NOMO-1 treated with DMSO at 0.1 percent for 48 hours (cell line): Measurements from ENCODE around the gene SPCS2.
"Not testable (repeated sequence)": the region's sequence is repeated elsewhere in the genome, so short reads cannot be mapped to it uniquely, and the experiment has no call there.

Experiments used
- DNase-seq: peaks from one replicate; lab custom pipeline; 2025; ENCODE audit not compliant: unreplicated experiment; lab: John Stamatoyannopoulos, UW

Gene SPCS2

DNA sequence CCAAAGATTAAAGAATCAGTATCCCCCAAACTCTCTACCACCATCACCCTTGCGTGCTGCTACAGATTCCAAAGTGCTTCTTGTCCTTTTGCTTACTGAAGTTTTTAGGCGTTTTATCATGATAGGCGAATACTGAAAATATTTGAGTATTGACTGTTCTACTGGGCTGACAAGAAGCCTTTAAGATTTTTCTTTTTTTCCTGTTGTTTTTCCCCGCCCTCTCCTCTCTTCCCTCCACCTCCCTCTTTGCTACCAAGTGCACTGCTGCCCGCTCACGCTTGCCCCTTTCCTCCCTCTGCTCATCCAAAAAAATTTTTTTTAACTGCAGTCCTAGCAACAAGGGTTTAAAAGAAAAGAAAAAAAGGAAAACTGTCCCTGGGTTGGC lies 679 bp downstream of the SPCS2 start:
- no peak for DNase-seq

GRCh38 chr11:74950374-74950969 lies 1.4 kb downstream of the SPCS2 start:
- no peak for DNase-seq

DNA sequence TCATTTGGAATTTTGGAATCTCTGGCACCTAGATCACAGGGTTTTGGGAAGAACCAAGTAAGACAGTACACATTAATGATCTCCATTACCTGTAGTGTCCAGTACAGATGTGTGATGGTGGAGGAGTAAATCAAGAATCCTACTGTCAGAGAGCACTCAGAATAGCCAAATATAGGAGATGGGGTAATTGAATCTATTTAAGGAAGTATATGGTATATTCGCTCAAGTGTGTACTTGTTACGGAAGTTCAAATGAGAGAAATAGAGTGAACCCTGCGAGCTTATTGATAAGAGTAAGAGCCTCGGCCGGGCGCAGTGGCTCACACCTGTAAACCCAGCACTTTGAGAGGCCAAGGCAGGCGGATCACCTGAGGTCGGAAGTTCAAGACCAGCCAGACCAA lies 2.2 kb downstream of the SPCS2 start:
- peak; percentile 18 for DNase-seq

- no peak for DNase-seq
Measured at GRCh38 chr11:74952752-74953151, 3.7 kb downstream of the SPCS2 start.

DNA sequence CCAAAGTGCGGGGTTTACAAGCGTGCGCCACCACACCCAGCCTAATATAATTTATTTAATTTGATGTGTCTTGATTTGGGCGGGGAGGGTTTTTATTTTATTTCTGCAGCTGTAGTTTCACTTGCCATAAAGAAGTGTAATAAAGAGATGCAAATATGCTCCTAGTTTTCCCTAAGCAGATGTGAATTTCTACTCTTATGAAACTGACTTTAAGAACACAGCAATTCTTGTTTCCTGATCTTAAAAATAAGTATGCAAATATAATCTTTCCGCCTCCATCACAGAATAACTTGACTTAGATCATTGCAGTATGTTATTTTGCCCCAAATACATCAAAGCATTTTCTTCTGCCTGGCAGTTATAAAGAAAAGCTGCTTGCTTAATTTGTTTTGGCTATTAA lies 4.4 kb downstream of the SPCS2 start:
- DNase-seq = no peak

DNA sequence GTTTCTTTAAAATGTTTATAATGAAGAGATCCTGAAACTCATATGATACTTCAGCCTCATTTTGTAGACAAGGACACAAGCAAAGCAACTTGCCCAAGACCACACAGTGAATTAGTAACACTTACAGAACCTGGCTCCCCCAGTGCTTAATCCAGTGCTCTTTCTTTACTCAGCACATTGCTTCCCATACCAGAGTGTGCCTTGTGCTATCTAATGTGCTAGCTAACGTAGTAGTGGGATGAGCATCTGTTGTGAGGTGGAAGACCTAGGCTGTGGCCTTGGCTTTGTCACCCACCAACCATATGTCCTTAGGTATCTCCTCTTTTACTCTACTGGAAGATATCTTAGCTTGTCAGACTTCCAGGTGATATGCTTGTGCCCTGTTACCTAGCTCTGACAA lies 5.1 kb downstream of the SPCS2 start:
- no peak for DNase-seq

- DNase-seq = no peak
Measured at GRCh38 chr11:74956397-74957015, 7.4 kb downstream of the SPCS2 start.

- DNase-seq = no peak
Measured at GRCh38 chr11:74957937-74958629, 9.0 kb downstream of the SPCS2 start.

DNA sequence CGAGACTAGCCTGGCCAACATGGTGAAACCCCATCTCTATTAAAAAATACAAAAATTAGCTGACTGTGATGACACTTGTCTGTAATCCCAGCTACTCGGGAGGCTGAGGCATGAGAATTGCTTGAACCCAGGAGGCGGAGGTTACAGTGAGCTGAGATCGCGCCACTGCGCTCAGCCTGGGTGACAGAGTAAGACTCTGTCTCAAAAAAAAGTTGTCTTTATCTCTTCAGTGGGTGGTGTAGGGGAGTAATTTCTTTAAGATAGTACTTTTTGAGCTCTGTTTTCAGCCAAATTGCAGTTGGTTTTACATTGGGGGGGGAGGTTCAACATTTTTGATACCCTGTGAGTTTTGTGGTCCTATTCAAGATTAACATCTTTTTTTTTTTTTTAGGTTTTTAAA lies 11.1 kb downstream of the SPCS2 start:
- DNase-seq = not testable (repeated sequence)

DNA sequence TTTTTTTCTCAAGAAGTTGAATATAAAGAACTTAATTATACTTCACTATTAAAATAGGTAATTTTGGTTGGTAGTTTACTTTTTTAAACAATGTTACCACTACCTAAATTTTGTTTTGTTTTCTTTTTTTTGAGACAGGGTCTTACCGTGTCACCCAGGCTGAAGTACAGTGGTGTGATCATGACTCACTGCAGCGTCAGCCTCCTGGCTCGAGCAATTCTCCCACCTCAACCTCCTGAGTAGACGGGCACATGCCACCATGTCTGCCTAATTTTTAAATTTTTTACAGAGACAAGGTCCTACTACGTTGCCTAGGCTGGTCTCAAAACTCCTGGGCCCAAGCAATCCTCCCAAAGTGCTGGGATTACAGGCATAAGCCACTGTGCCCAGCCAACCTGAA lies 17.6 kb downstream of the SPCS2 start:
- DNase-seq = no peak

DNA sequence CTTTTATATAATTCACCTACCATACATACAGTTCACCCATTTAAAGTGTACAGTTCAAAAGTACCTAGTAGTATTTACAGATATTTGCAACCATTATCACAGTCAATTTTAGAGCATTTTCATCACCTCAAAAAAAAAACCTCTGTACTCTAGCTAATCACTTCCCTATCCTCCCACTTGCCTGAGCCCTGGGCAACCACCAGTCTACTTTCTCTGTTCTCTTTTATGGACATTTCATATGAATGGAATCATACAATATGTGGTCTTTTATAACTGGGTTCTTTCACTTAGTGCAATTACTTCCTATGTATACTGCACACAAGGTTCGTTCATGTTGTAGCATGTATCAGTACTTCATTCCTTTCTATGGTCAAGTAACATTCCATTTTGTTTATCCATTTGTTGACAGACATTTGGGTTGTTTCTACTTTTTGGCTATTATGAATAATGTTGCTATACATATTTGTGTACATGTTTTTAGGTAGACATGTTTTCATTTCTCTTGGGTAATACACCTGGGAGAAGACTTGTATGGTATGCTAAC lies 21.9 kb downstream of the SPCS2 start:
- DNase-seq = no peak

DNA sequence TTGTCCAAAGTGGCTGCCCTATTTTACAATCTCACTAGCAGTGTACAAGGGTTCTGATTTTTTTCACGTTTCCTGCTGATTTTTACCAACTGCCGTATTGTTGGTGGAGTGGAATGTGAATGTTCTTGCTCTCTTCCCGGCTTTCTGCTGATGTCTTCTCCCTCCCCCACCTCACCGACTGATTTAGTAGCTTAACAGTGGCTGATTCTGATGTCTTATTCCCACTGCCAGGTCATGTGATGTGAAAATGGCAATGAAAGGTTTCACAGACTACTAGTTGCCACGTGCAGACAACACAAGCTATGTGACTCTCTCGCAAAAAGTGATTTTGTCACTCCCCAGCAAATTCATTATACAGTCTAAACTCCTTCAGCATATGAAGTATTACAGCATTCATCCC lies 22.4 kb downstream of the SPCS2 start:
- no peak for DNase-seq

DNA sequence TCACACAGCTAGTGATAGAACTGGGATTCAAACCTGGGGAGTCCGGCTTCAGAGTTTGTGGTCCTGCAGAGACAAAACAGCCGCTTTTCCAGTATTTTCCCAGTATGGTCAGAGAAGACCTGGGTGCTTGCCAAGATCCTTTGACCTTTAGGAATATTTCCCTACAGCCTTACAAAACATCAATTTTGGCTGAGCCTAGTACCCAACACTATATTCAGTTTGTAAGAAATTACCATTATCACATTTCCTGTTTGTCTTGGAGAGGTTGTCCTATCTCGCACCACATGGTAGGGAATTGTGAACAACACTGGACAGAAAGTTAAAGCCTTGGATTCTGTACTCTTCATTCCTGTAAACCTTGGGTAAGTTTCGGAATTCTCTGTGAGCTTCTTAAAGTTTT lies 29.0 kb downstream of the SPCS2 start:
- DNase-seq = no peak

GRCh38 chr11:74980634-74981033 lies 31.6 kb downstream of the SPCS2 start:
- peak; percentile 42 for DNase-seq

- DNase-seq = no peak
Measured at GRCh38 chr11:74981888-74982287, 32.8 kb downstream of the SPCS2 start.

GRCh38 chr11:74984070-74984469 lies 35.0 kb downstream of the SPCS2 start:
- DNase-seq = no peak

- no peak for DNase-seq
Measured at GRCh38 chr11:74984730-74985129, 35.7 kb downstream of the SPCS2 start.

GRCh38 chr11:74988541-74989259 lies 39.6 kb downstream of the SPCS2 start, which contains the start of gene NEU3:
Gene NEU3 (plus strand): TSS chr11:74988933. CDS start chr11:74989061, 128 bp downstream.
- peak; percentile 83 for DNase-seq

DNA sequence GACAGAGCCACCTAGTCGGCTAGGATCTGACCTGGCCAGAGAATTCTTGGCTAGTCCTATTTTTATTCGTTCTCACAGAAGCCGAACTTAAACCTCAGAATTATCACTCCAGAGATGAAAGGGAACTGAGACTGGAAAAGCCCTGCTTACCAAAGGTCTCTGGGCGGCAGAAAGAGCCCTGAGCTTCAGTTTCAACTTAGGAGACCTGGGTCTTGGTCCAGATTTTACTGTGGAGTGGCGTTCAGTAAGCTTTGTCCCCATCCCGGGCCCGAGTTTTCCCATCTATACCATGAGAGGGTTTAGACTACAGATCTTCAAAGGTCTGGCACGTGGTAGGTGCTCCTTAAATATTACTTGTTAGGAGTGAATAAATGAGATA lies 40.2 kb downstream of the SPCS2 start:
- DNase-seq = no peak

DNA sequence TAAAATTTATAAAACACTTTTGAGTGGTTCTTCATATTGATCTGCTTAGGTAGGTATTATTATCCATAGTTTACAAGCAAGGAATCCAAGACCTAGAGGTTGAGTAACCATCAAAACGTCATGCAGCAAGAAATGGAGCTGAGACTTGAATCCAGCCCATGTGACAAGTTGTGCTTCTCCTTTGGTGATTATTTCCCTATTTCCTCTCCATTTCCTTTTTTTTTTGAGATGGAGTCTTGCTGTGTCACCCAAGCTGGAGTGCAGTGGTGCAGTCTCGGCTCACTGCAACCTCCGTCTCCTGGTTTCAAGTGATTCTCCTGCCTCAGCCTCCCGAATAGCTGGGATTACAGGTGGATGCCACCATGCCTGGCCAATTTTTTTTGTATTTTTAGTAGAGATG lies 41.1 kb downstream of the SPCS2 start:
- peak; percentile 51 for DNase-seq

DNA sequence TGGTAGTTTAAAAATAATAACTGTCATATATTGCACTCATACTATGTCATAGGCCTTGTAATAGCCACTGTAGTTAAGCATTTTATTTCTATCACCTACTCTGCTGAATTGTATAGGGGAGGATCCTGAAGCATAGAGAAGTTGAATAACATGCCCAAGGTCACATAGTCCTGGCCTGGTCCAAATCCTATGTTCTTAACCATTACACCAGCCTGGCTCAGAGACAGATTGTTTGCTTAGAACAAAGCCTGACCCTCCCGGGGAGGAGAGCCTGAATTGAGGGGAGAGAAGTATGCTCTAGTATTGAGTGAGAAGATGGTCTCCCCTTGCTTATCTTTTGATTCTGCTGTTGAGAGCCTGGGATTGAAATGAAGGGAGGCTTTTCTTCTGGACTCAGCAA lies 41.9 kb downstream of the SPCS2 start:
- DNase-seq = no peak

DNA sequence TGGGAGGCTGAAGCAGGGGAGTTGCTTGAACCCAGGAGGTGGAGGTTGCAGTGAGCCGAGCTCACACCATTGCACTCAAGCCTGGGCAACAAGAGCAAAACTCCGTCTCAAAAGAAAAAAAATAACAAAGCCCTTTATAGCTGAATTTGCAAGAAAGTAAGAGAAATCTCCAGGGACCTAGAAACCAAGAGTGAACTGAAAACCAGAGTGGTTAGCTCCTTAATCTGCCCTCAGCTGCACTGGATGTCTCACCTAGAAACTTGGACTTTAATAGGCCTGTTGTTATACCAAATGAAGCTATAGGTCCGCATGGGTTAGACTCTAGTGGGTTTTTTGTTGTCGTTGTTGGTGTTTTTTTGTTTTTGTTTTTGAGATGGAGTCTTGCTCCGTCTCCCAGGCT lies 43.8 kb downstream of the SPCS2 start:
- no peak for DNase-seq
